ENCODE data around the gene FUOM. TPM values are rescaled to one million over a fixed set of nuclear protein-coding genes. Genes with fewer than 3 reads are reported as not detected.

FUOM gene
- total and polyA plus RNA-seq, 2 of the 8 experiments (the other 6 are each of a cell fraction or from before 2014, with no cell fraction given), result 22.0 to 30.4 TPM

DNA sequence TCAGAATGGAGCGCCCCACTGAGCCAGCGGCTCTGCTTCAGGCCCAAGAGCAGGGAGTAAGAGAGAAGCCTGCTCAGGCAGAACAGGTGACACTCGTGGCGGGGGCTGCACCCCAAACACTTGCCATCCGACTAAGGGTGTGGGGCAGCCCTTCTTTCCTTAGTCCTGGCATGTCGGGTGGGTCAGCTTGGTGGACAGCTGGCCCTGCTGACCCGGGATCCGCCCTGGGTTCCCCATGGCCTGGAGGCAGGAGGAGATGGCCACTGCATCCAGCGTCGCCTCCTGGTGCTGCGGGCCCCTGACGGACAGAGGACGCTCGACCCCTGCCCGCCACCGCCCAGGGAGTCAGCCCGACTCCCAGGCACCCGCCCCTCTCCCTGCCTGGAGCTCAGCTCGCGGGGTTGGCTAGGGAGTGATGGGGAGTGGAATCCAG lies 20.0 kb upstream of the FUOM start (continued):
- TF ChIP-seq CHD7 (IDR thresholded peaks at IDR 0.05; ENCODE audit: insufficient replicate concordance, low read length) (no peak), ATF2 (IDR thresholded peaks at IDR 0.05; ENCODE audit: low read length) (no peak), SP4 (IDR thresholded peaks at IDR 0.05; ENCODE audit: low read length) (no peak), ATF3 (IDR thresholded peaks at IDR 0.05; ENCODE audit: insufficient read depth, low read depth, low read length) (no peak), EP300 (IDR thresholded peaks at IDR 0.05; ENCODE audit: borderline replicate concordance in 1 of 2, low read depth in 2 of 2, low read length in 2 of 2) (no peak), USF2 (IDR thresholded peaks at IDR 0.05; ENCODE audit: low read length) (no peak)
- TF ChIP-seq, protein P1, sequence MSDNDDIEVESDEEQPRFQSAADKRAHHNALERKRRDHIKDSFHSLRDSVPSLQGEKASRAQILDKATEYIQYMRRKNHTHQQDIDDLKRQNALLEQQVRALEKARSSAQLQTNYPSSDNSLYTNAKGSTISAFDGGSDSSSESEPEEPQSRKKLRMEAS (IDR thresholded peaks at IDR 0.05), result no peak
